Activated T-helper 1 cell treated with anti-CD3 and anti-CD28 coated beads, Interleukin-12 subunit alpha, Interleukin-12 subunit beta, Interleukin-2, Interleukin-4 antibody, amounts not matched to agents 30 ng/mL and 10 ng/mL and 1 ng/mL, durations not matched to agents 14 hours and 24 hours and 36 hours (primary cell): ENCODE measurements around the gene SLC6A17. TPM values are rescaled to one million over a fixed set of nuclear protein-coding genes. Genes with fewer than 3 reads are reported as not detected.

ENCODE experiments used
- DNase-seq: peaks from one replicate; pipeline ENCODE4 v3.0.0; 2021; ENCODE audit warnings: low spot score
- H3K27ac Mint-ChIP-seq: one replicate; pipeline ENCODE4 v1.8.0; 2021; ENCODE audit warnings: mild to moderate bottlenecking, mixed read lengths
- H3K27me3 Mint-ChIP-seq: one replicate; pipeline ENCODE4 v1.8.0; 2022; ENCODE audit warnings: mild to moderate bottlenecking, moderate library complexity, mixed read lengths; ENCODE audit not compliant: insufficient read depth
- H3K36me3 Mint-ChIP-seq: one replicate; pipeline ENCODE4 v1.8.0; 2021; ENCODE audit warnings: low read depth, mixed read lengths
- H3K4me1 Mint-ChIP-seq: one replicate; pipeline ENCODE4 v1.8.0; 2021; ENCODE audit warnings: low read depth, mixed read lengths
- H3K4me3 Mint-ChIP-seq: one replicate; pipeline ENCODE4 v1.8.0; 2021; ENCODE audit warnings: mild to moderate bottlenecking, moderate library complexity, mixed read lengths
- H3K9me3 Mint-ChIP-seq: one replicate; pipeline ENCODE4 v1.8.0; 2021; ENCODE audit warnings: mixed read lengths
- intact Hi-C: fragments of 100-400 bp; cut with micrococcal nuclease; formaldehyde crosslinking; loops from one replicate; pipeline ENCODE4 v1.15.1; 2024
- total RNA-seq: library from RNA; stranded (reverse); gene quantifications from 2 replicates; pipeline ENCODE4 v1.2.3, GENCODE V29; 2022

The SLC6A17 gene
- total RNA-seq, 1 donor from 2014 or later, result 0.23 TPM

GRCh38 chr1:110148961-110149360, 1.3 kb upstream of the SLC6A17 start:
- H3K27me3 Mint-ChIP-seq, result peaks cover 35% of the 10 kb centered on the region
- intact Hi-C loops, result loop anchor here (5.0 kb wide), 1 partner anchor 62 kb away; no protein-coding TSS in a partner anchor
- no peak overlapping the region for H3K27ac Mint-ChIP-seq
- no peak overlapping the region for H3K4me3 Mint-ChIP-seq
- no peaks in the 10 kb centered on the region for H3K36me3 Mint-ChIP-seq
- H3K4me1 Mint-ChIP-seq, result no peaks in the 10 kb centered on the region
- no peak for DNase-seq
- H3K9me3 Mint-ChIP-seq, result no peaks in the 10 kb centered on the region

GRCh38 chr1:110151175-110151669, 928 bp downstream of the SLC6A17 start:
- H3K4me1 Mint-ChIP-seq, result no peaks in the 10 kb centered on the region
- peaks cover 47% of the 10 kb centered on the region for H3K27me3 Mint-ChIP-seq
- no peak overlapping the region for H3K27ac Mint-ChIP-seq
- H3K9me3 Mint-ChIP-seq, result no peaks in the 10 kb centered on the region
- intact Hi-C loops, result no loop called here
- no peak overlapping the region for H3K4me3 Mint-ChIP-seq
- H3K36me3 Mint-ChIP-seq, result no peaks in the 10 kb centered on the region
- DNase-seq, result no peak

- Mint-ChIP-seq H3K27me3 (peaks cover 51% of the 10 kb centered on the region), H3K4me3 (no peak overlapping the region), H3K27ac (no peak overlapping the region), H3K4me1 (no peaks in the 10 kb centered on the region), H3K36me3 (no peaks in the 10 kb centered on the region), H3K9me3 (no peaks in the 10 kb centered on the region)
- DNase-seq, result no peak
- intact Hi-C loops, result no loop called here
Observed at GRCh38 chr1:110152133-110152785, 2.0 kb downstream of the SLC6A17 start.

- intact Hi-C loops, result no loop called here
- no peaks in the 10 kb centered on the region for H3K36me3 Mint-ChIP-seq
- H3K4me1 Mint-ChIP-seq, result no peaks in the 10 kb centered on the region
- no peak for DNase-seq
- H3K27me3 Mint-ChIP-seq, result peaks cover 51% of the 10 kb centered on the region
- no peak overlapping the region for H3K4me3 Mint-ChIP-seq
- H3K27ac Mint-ChIP-seq, result no peak overlapping the region
- no peaks in the 10 kb centered on the region for H3K9me3 Mint-ChIP-seq
Observed at GRCh38 chr1:110153407-110153950, 3.2 kb downstream of the SLC6A17 start.

GRCh38 chr1:110155878-110156522, 5.7 kb downstream of the SLC6A17 start:
- Mint-ChIP-seq H3K27ac (no peak overlapping the region), H3K4me3 (no peak overlapping the region), H3K36me3 (no peaks in the 10 kb centered on the region), H3K27me3 (peaks cover 42% of the 10 kb centered on the region), H3K9me3 (no peaks in the 10 kb centered on the region), H3K4me1 (no peaks in the 10 kb centered on the region)
- intact Hi-C loops, result no loop called here
- peak; percentile 22 for DNase-seq

GRCh38 chr1:110158261-110158660, 8.0 kb downstream of the SLC6A17 start:
- no peaks in the 10 kb centered on the region for H3K36me3 Mint-ChIP-seq
- intact Hi-C loops, result no loop called here
- no peaks in the 10 kb centered on the region for H3K4me1 Mint-ChIP-seq
- H3K4me3 Mint-ChIP-seq, result no peak overlapping the region
- H3K27me3 Mint-ChIP-seq, result peaks cover 24% of the 10 kb centered on the region
- no peak for DNase-seq
- no peak overlapping the region for H3K27ac Mint-ChIP-seq
- no peaks in the 10 kb centered on the region for H3K9me3 Mint-ChIP-seq

GRCh38 chr1:110159168-110159567, 8.9 kb downstream of the SLC6A17 start:
- Mint-ChIP-seq H3K4me3 (no peak overlapping the region), H3K9me3 (no peaks in the 10 kb centered on the region), H3K27ac (no peak overlapping the region), H3K4me1 (no peaks in the 10 kb centered on the region), H3K27me3 (peaks cover 22% of the 10 kb centered on the region), H3K36me3 (no peaks in the 10 kb centered on the region)
- intact Hi-C loops, result no loop called here
- DNase-seq, result no peak

GRCh38 chr1:110160538-110161100, 10.3 kb downstream of the SLC6A17 start:
- Mint-ChIP-seq H3K4me3 (no peak overlapping the region), H3K27ac (no peak overlapping the region), H3K4me1 (no peaks in the 10 kb centered on the region)

GRCh38 chr1:110161165-110161564, 10.9 kb downstream of the SLC6A17 start:
- no peak for DNase-seq
- no peak overlapping the region for H3K4me3 Mint-ChIP-seq
- intact Hi-C loops, result no loop called here
- no peak overlapping the region for H3K27ac Mint-ChIP-seq
- H3K27me3 Mint-ChIP-seq, result peaks cover 8% of the 10 kb centered on the region
- H3K9me3 Mint-ChIP-seq, result no peaks in the 10 kb centered on the region
- no peaks in the 10 kb centered on the region for H3K36me3 Mint-ChIP-seq
- no peaks in the 10 kb centered on the region for H3K4me1 Mint-ChIP-seq

More at GRCh38 chr1:110160538-110161100, 10.3 kb downstream of the SLC6A17 start:
- intact Hi-C loops, result no loop called here
- Mint-ChIP-seq H3K9me3 (no peaks in the 10 kb centered on the region), H3K27me3 (peaks cover 13% of the 10 kb centered on the region), H3K36me3 (no peaks in the 10 kb centered on the region)
- DNase-seq, result no peak

GRCh38 chr1:110161849-110162248, 11.6 kb downstream of the SLC6A17 start:
- intact Hi-C loops, result no loop called here
- no peak for DNase-seq
- H3K27ac Mint-ChIP-seq, result no peak overlapping the region
- H3K9me3 Mint-ChIP-seq, result no peaks in the 10 kb centered on the region
- H3K36me3 Mint-ChIP-seq, result no peaks in the 10 kb centered on the region
- H3K4me1 Mint-ChIP-seq, result no peaks in the 10 kb centered on the region
- no peak overlapping the region for H3K4me3 Mint-ChIP-seq
- H3K27me3 Mint-ChIP-seq, result peaks cover 4% of the 10 kb centered on the region

GRCh38 chr1:110163591-110163990, 13.3 kb downstream of the SLC6A17 start:
- Mint-ChIP-seq H3K36me3 (no peaks in the 10 kb centered on the region), H3K27me3 (peaks cover 4% of the 10 kb centered on the region), H3K4me3 (no peak overlapping the region), H3K9me3 (no peaks in the 10 kb centered on the region), H3K4me1 (no peaks in the 10 kb centered on the region), H3K27ac (no peak overlapping the region)
- intact Hi-C loops, result no loop called here
- DNase-seq, result no peak

- DNase-seq, result no peak
- Mint-ChIP-seq H3K9me3 (no peaks in the 10 kb centered on the region), H3K4me3 (no peak overlapping the region), H3K4me1 (no peaks in the 10 kb centered on the region), H3K36me3 (no peaks in the 10 kb centered on the region), H3K27ac (no peak overlapping the region), H3K27me3 (peaks cover 4% of the 10 kb centered on the region)
- intact Hi-C loops, result no loop called here
Observed at GRCh38 chr1:110164725-110165350, 14.5 kb downstream of the SLC6A17 start.
